RWPE2 (cell line): ENCODE data around the gene CYP20A1.
"Not testable (repeated sequence)": the region's sequence is repeated elsewhere in the genome, so short reads cannot be mapped to it uniquely, and the experiment has no call there.

Experiments
- ATAC-seq: fragments of 200-7000 bp; cut with Tn5 transposase; 3 replicates; pipeline ENCODE4 v1.9.1; 2021; ENCODE audit warnings: low read depth
- DNase-seq: peaks from one replicate; pipeline ENCODE4 v3.0.0-alpha.2; 2020; ENCODE audit warnings: low spot score
- H3K27ac ChIP-seq: fragments of 450-650 bp; 2 replicates; pipeline ENCODE4 v1.5.1; 2017; ENCODE audit warnings: mild to moderate bottlenecking; ENCODE audit not compliant: poor library complexity, severe bottlenecking
- H3K27me3 ChIP-seq: fragments of 250-450 bp; sonication (Bioruptor Pico); 2 replicates; pipeline ENCODE4 v1.5.1; 2021; ENCODE audit warnings: mild to moderate bottlenecking, moderate library complexity; ENCODE audit not compliant: insufficient read depth, poor library complexity, severe bottlenecking
- H3K36me3 ChIP-seq: fragments of 250-450 bp; sonication (Bioruptor Pico); 2 replicates; pipeline ENCODE4 v1.5.1; 2020; ENCODE audit warnings: low read depth, mild to moderate bottlenecking, moderate library complexity
- H3K4me1 ChIP-seq: fragments of 250-450 bp; sonication (Bioruptor Pico); 2 replicates; pipeline ENCODE4 v1.5.1; 2021; ENCODE audit warnings: mild to moderate bottlenecking, moderate library complexity; ENCODE audit not compliant: insufficient read depth, poor library complexity, severe bottlenecking
- H3K4me3 ChIP-seq: fragments of 250-450 bp; sonication (Bioruptor Pico); 2 replicates; pipeline ENCODE4 v1.5.1; 2021; ENCODE audit warnings: mild to moderate bottlenecking, moderate library complexity; ENCODE audit not compliant: severe bottlenecking
- H3K9me3 ChIP-seq: fragments of 250-450 bp; sonication (Bioruptor Pico); 2 replicates; pipeline ENCODE4 v1.5.1; 2021; ENCODE audit warnings: mild to moderate bottlenecking, moderate library complexity; ENCODE audit not compliant: severe bottlenecking
- TF ChIP-seq, protein P1 (sequence below): fragments of 450-650 bp; IDR thresholded peaks from one replicate; pipeline ENCODE4 v1.5.1; 2017; ENCODE audit warnings: mild to moderate bottlenecking, moderate library complexity; ENCODE audit not compliant: poor library complexity, severe bottlenecking

Gene CYP20A1

DNA sequence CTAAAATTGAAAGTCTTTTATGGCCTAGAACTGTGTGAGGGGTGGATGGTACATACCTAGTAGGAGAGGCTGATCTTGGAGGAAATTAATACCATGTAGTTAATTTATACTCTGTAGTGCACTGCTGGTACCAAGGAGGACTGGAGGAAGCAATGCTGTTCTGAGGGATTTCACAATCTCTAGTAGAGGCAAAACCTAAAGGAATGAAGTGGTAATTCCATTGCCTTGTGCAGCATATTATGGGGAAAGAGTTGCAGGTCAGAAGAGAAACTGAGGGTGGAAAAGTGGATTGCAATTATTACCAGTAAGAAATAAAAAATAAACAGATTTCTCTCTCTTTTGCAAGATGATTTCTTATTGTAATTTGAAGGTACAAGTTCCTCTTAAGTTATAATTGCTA lies 91.6 kb downstream of the CYP20A1 start:
- Histone ChIP-seq H3K27me3 (no peaks in the 10 kb centered on the region), H3K27ac (peak overlapping the region; percentile 62), H3K36me3 (peaks cover 8% of the 10 kb centered on the region), H3K4me3 (no peak overlapping the region), H3K4me1 (peaks cover 13% of the 10 kb centered on the region), H3K9me3 (no peaks in the 10 kb centered on the region)
- DNase-seq (no peak), ATAC-seq (no peak)
- TF ChIP-seq, protein P1, sequence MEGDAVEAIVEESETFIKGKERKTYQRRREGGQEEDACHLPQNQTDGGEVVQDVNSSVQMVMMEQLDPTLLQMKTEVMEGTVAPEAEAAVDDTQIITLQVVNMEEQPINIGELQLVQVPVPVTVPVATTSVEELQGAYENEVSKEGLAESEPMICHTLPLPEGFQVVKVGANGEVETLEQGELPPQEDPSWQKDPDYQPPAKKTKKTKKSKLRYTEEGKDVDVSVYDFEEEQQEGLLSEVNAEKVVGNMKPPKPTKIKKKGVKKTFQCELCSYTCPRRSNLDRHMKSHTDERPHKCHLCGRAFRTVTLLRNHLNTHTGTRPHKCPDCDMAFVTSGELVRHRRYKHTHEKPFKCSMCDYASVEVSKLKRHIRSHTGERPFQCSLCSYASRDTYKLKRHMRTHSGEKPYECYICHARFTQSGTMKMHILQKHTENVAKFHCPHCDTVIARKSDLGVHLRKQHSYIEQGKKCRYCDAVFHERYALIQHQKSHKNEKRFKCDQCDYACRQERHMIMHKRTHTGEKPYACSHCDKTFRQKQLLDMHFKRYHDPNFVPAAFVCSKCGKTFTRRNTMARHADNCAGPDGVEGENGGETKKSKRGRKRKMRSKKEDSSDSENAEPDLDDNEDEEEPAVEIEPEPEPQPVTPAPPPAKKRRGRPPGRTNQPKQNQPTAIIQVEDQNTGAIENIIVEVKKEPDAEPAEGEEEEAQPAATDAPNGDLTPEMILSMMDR, result no peak

DNA sequence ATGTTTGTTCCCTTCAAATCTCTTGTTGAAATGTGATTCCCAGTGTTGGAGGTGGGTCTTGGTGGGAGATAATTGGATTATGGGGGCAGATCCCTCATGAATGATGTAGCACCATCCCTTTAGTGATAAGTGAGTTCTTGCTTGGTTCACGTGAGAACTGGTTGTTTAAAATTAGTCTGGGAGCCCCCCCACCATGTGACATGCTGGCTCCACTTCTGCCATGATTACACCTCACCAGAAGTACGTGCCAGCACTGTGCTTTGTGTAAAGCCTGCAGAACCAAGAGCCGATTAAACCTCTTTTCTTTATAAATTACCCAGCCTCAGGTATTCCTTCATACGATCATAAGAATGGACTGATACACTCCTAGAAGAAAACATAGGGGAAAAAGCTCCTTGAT lies 99.5 kb downstream of the CYP20A1 start:
- TF ChIP-seq, protein P1, result no peak
- DNase-seq (no peak), ATAC-seq (no peak)
- peaks cover 2% of the 10 kb centered on the region for H3K9me3 ChIP-seq
- H3K36me3 ChIP-seq, result peaks cover 25% of the 10 kb centered on the region
- peaks cover 15% of the 10 kb centered on the region for H3K4me1 ChIP-seq
- no peaks in the 10 kb centered on the region for H3K27me3 ChIP-seq
- no peak overlapping the region for H3K27ac ChIP-seq
- no peak overlapping the region for H3K4me3 ChIP-seq

DNA sequence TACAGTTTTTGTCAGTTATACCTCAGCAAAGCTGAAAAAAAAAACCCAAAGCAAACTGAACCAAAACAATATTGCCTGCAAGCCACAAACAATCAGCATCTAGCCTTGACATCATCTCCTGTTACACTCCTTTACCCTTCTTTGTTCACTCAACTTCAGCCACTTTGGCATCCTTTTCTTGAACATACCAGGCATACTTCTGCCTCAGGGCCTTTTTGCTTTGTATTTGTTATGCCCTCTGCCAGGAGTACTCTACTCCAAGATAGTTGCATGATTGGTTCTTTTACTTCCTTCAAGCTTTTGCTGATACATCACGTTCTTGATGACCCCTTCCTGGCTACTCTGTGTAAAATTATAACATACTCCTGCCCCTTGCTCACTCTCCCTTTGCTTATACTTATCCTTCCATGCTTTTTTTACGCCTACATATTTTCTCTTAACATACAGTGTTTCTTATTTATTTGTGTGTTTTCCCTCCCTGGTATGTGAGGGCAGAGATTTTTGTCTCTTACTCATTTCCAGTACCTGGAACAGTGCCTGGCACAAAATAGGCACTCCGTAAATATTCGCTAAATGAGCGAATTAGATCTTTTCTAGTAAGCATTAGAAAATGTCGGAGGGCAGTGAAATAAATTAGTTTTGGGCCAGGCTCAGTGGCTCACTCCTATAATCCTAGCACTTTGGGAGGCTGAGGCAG lies 102.1 kb downstream of the CYP20A1 start:
- H3K27me3 ChIP-seq, result no peaks in the 10 kb centered on the region
- no peak for DNase-seq
- H3K4me3 ChIP-seq, result no peak overlapping the region
- peak; percentile 95 for ATAC-seq
- no peaks in the 10 kb centered on the region for H3K9me3 ChIP-seq
- H3K27ac ChIP-seq, result peak overlapping the region; percentile 47
- peaks cover 23% of the 10 kb centered on the region for H3K36me3 ChIP-seq
- TF ChIP-seq, protein P1, result no peak
- H3K4me1 ChIP-seq, result peaks cover 15% of the 10 kb centered on the region

DNA sequence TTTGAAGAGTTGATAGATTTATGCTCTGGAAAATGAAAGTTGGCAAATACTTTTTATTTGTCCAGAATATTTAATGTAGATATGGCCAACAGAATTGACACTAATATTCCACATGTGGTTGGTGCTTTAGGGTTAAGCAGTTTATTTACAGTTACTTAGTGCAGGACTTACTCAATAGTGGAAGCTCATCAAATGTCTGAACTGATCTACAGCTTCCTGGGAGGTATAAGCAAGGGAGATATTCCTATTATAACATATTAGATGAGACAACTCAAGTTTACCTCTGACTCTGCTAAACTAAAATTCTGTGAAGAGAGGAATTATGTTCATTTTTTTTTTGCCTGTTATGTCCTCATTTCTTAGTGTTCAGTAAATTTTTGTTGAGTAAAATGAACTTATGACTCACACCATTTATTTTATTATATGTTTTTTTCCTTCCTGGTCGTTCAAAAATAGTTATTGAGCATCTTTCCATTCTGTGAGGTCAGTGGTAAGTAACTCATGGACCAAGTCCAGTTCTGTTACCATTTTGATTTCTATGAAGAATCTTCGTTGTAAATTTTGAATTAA lies 103.0 kb downstream of the CYP20A1 start:
- Histone ChIP-seq H3K4me3 (no peak overlapping the region), H3K4me1 (peaks cover 18% of the 10 kb centered on the region), H3K27ac (peak overlapping the region; percentile 47), H3K9me3 (no peaks in the 10 kb centered on the region), H3K27me3 (no peaks in the 10 kb centered on the region), H3K36me3 (peaks cover 21% of the 10 kb centered on the region)
- no peak for DNase-seq
- no peak for ATAC-seq
- TF ChIP-seq, protein P1, result no peak

DNA sequence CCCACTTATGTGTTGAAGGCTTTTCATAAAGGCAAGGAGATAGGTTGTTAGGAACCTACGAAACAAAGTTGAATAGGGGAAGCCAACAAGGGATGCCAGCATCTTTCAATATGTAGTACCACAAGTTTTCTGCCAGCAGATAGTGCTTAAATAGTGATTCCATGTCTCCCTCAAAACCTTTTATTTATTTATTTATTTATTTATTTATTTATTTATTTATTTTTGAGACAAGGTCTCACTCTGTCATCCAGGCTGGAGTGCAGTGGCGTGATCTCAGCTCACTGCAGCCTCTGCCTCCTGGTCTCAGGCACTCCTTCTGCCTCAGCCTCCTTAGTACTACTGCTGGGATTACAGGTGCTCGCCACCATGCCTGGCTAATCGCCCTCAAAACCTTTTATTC lies 103.6 kb downstream of the CYP20A1 start:
- H3K9me3 ChIP-seq, ATAC-seq, H3K4me3 ChIP-seq, H3K27me3 ChIP-seq, H3K27ac ChIP-seq, DNase-seq: not testable (repeated sequence)
- Histone ChIP-seq H3K36me3 (peaks cover 21% of the 10 kb centered on the region), H3K4me1 (peaks cover 18% of the 10 kb centered on the region)
